Right kidney (tissue), 1 donor: Measurements from ENCODE around the gene BLACAT1.

ENCODE experiments used
- DNase-seq: peaks from one replicate; pipeline ENCODE4 v3.0.0-alpha.2; 2016

BLACAT1 gene

GRCh38 chr1:205456383-205456867, 580 bp upstream of the BLACAT1 start:
- peak; percentile 59 for DNase-seq

DNA sequence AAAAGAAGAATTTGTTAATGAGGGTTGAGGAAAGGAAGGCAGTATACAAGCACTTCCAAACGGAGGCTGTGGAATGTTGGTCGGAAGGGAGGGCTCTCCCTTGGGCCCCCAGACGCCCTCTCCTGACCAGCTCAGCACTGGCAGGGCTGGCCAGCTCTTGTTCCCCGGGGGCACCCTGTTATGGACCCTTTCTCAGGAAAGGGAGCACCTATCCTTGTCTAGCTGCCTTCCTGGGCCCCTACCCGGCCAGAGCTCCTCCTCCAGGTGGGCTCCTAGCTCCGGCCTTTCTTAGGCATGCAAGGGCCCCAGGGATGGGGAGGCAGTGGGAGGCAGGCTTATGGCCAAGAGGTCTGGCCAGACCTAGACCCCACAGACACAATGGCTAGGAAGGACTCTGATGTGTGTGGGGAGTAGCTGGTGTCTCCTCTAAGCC, 926 bp downstream of the BLACAT1 start:
- no peak for DNase-seq

DNA sequence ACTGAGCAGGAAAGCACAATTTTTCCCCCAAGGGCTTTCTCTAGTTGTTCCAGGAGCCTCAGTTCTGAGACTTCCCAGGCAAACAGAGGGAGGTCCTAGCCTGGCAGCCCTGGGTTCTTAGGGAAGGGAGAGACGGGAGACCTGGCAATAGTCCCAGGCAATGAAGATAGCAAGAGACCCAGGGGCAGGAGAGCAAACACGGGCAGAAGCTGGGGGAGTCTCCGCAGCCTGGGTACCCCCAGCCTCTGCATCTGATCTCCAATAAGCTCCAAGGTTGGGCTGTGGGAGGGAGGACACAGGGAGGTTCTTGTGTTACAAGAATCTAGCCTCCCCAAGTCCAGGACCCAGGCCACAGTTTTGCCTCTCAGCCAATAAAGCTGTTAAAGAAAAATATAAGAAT, 2.4 kb downstream of the BLACAT1 start:
- DNase-seq: no peak

DNA sequence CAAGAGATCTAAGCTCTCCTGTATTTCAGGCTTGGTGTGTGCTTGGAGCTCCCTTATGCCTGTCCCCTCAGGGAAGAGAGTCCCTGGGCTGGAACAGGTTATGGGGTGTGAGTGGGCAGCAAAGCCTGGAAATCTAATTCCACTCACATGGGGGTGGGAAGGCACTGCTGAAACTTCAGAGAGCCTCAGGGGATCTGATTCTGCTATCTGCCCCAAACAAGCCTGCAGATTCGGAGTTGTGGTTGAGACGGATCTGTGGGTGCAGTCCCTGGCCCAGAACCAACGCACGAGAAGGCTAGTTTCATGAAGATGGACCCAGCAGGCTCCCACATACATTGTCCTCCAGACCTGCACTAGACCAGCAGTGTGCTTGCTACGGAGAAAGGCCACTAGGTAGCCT, 2.9 kb downstream of the BLACAT1 start:
- DNase-seq: no peak

DNA sequence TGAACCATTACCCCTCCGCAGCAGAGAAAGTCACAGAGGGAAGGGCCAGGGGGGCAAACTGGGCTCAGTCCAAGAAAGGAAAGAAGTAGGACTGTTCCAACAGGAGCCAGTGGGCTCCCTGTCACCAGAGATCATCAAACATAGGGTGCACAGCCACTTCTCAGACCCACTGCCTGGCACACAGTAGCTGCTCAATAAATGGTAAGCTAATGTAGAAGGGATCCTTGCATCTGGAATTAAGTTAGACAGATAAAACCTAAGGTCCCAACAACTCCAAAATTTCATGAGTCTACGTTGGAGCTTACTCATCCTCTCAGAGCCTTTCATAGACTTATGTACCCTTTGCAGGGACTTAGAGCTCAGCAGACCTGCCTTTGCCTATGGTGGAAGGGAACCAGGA, 3.5 kb downstream of the BLACAT1 start:
- no peak for DNase-seq

GRCh38 chr1:205451759-205452164, 4.1 kb downstream of the BLACAT1 start:
- DNase-seq: no peak

DNA sequence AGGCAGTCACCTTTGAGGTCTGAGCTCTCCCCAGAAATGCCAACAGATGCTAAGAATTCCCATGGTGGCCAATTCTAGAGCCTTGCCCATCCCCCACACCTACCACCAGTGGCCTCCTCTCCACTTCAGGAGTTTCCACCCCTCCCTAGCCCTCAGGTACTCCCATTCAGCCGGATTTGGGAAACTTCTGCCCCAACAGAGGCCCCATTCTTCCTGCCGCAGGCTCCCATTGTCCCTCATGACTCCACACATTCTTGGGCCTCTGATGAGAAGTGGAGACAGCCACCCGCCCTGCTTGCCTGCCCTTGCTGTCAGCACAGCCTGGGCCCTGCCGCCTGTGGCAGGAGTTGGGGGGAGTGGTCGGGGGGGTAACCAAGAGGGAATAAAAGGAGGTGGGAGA, 4.6 kb downstream of the BLACAT1 start:
- no peak for DNase-seq

DNA sequence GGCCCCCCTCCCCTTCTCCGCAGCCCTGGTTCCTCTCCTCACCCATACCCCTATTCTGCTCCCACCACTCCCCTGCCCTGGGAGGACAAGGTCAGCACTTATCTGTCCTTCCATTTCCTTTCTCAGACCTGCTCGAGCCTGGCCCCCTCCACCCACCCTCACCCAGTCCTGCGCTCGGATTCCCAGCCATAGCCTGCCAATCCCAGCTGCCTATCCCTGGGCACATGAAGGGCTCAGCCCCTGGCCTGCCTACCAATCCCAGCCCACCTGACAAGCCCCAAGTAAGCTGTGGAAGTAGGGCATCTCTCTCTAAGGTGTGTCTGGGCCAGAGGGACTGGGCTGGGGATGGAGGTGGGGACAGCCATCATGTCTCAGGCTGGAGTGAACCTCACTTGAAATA, 5.4 kb downstream of the BLACAT1 start:
- DNase-seq: peak; percentile 55

- peak; percentile 55 for DNase-seq
Measured at GRCh38 chr1:205449750-205450443, 5.9 kb downstream of the BLACAT1 start.

- DNase-seq: no peak
Measured at GRCh38 chr1:205449254-205449749, 6.5 kb downstream of the BLACAT1 start.

DNA sequence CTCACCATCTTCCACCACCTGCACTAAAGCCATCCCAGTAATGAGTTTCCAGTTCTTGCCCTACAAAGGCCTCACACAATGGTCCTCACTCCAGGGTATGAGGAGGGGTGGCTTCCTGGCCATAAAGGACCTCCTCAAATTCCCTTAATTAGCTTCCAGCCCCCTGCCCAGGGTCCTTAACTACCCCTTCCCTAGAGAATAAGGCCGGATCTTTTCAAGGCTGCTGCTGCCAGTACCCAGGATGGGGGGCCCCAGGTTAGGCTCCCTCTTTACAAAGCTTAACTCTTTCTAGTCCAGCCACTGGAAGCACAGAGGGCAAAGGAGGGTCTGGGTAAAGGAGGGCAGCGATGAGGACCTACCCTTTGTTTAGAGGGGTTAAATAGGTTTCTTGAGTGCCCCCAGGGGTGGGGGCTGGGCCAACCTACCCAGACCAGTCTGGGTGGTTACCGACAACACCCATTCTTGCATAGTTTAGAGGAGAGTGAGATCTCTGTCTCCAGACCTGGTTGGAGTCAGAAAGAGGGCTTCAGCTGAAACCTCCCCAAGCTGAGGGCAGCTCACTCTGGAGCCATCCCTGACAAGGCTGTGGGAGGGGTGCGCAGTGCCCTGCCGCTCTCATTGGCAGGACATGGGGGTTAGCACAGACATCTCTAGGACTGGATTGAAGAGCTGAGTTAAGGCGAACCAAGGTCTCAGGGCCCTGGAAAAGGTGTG, 7.1 kb downstream of the BLACAT1 start:
- DNase-seq: no peak

DNA sequence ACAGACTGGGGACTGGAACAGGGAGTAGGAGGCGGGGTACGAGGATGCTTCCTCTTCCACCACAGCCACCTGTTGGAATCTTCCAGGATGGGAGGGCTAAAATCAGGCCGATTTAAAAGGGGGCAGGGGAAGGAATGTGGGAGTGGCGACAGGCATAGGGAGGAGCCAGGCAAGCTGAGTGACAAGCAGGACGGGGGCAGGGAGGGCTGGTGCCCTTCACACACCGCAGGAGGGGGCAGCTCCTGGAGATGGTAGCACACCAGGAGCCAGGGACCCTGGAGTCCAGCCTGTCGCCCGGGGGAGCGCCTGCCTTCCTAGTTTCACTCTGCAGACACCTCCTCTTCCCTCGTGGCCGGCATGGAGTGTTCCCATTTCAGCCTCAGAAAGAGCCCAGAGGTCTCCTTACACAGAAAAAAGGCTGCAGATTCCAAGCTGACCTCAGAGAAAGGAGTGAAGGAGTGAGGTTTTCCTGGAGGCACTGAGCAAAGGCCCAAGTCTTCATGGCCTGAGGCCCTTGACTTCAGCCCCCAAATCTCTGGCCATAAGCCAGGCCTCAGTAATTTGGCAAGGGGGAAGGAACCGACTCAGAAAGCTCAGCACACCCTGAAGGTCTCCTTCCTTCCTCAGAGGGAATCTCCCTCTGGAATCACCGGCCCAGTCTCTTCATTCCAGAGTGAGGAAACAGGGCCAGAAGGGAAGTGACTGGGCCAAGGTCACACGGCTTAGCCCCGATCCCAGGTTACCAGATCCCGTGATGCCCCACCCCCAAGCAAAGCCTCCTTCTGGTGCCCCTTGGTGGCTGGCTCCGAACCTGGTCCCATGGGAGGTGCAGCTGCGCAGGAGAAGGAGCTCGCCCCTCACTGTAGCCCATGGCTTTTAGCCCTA, 8.1 kb downstream of the BLACAT1 start:
- DNase-seq: no peak

- no peak for DNase-seq
Measured at GRCh38 chr1:205446828-205447227, 9.0 kb downstream of the BLACAT1 start.

DNA sequence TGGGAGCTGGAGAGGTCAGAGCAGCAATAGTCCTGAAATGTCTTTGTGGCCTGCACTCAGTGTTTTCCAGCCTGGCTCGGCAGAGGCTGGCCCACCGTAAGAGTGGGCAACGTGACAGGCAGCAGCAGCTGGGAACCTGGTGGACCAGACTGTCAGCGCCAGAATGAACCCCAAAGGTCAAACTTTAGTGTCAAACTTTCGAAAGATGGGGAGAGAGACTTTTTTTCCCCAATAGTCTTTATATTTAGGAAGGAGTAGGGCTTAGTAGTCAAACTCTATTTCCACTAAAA, 10.3 kb downstream of the BLACAT1 start:
- no peak for DNase-seq

DNA sequence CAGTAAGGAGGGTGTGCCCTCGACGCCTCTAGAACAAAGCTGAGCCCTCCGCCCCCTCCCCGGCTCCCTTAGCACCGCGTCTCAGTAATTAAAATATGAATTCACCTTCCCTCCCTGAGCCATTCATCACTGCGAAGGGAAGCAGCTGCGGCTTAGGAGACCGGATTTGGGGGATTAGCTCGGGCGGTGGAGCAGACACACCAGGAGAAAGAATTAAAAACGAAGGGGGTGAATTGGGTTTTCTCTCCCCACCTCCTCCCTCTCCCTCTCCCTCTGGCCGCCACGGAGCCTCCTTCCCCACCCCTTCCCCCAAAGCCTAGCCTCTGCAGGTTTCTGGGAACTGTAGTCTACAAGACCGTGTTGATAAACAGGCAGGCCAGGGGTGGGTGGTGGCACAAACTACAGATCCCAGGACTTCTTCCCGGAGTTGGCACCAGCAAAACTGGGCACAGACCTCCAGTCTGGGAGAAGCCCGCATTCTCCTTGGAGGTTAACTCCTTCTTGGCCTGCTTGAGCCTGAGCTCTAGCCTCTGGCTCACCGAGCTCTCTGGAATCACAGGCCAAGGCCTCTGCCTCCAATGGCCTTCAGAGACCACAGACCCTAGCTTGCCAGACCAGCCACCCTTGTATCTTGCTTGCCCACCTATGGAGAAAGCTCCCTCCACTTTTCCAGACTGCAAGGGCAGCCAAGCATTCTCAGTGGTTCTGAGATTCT, 10.8 kb downstream of the BLACAT1 start:
- no peak for DNase-seq

DNA sequence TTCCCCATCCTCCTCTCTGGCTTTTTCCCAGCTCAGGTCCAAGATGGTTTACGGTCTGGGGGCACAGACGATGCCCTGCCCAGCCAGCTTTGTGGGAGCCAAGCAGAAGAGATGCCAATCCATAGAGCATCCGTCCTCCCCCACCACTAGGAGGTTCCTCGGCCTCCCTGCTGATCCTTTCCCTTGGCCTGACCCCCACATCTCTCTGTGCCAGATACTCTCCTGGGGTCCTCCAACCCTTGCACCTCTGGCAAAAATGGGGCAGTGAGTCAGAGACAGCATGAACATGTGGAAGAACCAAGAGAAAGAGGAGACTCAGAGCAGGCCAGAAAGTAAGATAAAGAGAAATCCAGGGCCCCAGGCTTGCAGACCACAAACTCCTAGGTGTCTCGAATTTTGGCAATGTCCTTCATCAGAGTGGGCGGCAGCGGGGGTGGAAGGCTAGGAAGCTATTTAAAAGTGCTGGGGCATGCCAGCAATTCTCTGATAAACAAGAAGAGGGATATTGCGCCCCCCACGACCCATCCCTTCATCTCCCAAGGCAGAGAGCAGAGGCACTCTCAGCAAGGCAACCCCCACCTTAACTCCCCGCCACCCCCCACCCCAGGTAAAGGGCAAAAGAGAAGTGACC, 11.4 kb downstream of the BLACAT1 start:
- no peak for DNase-seq

GRCh38 chr1:205443585-205444299, 12.1 kb downstream of the BLACAT1 start:
- DNase-seq: no peak

DNA sequence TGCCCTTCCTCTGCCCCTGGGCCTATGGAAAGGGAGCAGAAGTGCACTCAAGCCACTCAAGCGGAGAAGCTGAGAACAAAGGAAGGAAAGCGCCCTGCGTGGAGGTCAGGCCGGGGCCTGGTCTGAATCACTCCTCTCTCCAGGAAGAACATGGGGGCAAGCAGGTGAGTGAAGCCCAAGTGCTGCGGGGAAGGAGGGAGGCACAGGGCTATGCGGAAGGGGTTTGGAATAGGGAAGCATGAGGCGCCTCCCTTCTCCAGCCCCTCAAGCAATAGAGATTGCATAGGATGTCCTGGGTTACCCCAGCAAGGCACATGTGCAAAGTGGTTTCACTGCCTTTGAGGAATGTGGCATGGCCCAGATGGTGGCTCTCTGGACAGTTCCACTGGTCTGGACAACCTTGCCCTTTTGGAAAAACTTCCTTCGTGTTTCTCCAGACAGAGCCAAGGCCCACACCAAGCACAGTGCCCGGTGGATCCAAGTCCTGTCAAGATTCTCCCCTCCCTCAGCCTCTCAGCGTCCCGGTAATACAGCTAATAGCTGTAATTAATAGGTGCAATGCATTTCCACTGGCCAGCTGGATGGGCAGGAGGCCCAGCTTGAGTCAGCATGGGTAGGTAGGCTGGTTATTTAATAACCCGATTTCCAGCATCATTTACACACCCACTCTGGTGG, 13.7 kb downstream of the BLACAT1 start:
- DNase-seq: peak; percentile 56

DNA sequence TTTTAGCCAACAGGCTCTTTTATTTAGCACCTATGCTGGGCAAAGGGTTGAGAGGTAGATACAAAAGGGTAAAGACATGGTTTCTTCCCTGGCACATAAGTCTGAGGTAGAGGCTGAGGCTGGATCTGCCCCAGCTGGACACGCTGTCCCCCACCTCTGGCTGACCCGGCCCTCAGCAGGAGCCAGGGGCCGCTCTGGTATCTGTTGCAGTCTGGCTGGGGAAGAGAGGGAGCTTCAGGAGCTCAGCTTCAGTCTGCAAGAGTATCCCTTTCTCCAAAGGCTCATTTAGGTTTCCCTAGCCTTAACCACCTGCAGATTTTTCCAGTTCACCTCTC, 14.2 kb downstream of the BLACAT1 start:
- peak; percentile 53 for DNase-seq

DNA sequence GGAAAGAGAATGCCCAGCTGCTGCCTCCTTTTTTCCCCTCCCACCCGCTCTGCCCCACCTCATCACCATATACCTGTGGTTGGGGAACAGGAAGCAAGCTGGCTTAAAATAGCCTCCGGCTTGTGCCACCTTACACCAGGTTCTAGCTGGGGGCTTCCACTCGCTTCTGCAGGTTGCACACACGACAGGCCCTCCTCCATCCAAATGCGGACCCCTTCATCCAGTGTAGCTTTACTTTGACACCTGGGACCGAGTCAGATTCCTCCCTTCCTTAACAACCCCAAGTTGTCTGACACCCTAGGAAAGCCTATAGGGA, 14.6 kb downstream of the BLACAT1 start:
- DNase-seq: no peak
